Measurements from ENCODE around the gene TMBIM1. TPM values are rescaled to one million over a fixed set of nuclear protein-coding genes. Genes with fewer than 3 reads are reported as not detected.
A peak's percentile ranks its signal among the peaks of the same experiment; 100 is the strongest.

The TMBIM1 gene
- polyA plus RNA-seq, 1 experiment: 91.4 TPM

GRCh38 chr2:218286570-218287459 lies 5.5 kb downstream of the TMBIM1 start:
- POLR2A ChIA-PET: interaction anchor here (0.7 to 2.5 kb wide), 10 partner anchors 9 to 155 kb away, joined by 3 to 17 read pairs (median 6); partner anchors contain the start of genes AAMP, CATIP, CTDSP1 and PNKD
- H3K9me3 ChIP-seq (ENCODE audit: control insufficient read depth, insufficient read depth, low read length): no peaks in the 10 kb centered on the region
- peak; percentile 84 for DNase-seq (ENCODE audit: low read depth, low spot score)
- CTCF ChIA-PET: interaction anchor here (2.0 to 3.1 kb wide), 3 partner anchors 14 to 109 kb away, joined by 14 to 24 read pairs (median 16); no protein-coding TSS in a partner anchor
- H3K4me3 ChIP-seq (ENCODE audit: low read depth, low read length): peak overlapping the region; percentile 64
- peak overlapping the region; percentile 100 for H3K27ac ChIP-seq (ENCODE audit: low read depth, low read length)
- H3K27me3 ChIP-seq (ENCODE audit: control insufficient read depth, insufficient read depth, low read length): no peaks in the 10 kb centered on the region
- TF ChIP-seq CTCF (IDR thresholded peaks at IDR 0.05; ENCODE audit: low read depth, low read length): no peak

- no peaks in the 10 kb centered on the region for H3K9me3 ChIP-seq (ENCODE audit: control insufficient read depth, insufficient read depth, low read length)
- TF ChIP-seq CTCF (IDR thresholded peaks at IDR 0.05; ENCODE audit: low read depth, low read length): no peak
- POLR2A ChIA-PET: interaction anchor here (0.5 to 2.5 kb wide), 2 partner anchors 10 to 85 kb away, joined by 3 to 13 read pairs; no protein-coding TSS in a partner anchor
- CTCF ChIA-PET: interaction anchor here (2.0 to 4.7 kb wide), 4 partner anchors 10 to 110 kb away, joined by 9 to 35 read pairs (median 15); partner anchors contain the start of gene PNKD
- H3K4me3 ChIP-seq (ENCODE audit: low read depth, low read length): peak overlapping the region; percentile 64
- no peak for DNase-seq (ENCODE audit: low read depth, low spot score)
- H3K27ac ChIP-seq (ENCODE audit: low read depth, low read length): peak overlapping the region; percentile 100
- no peaks in the 10 kb centered on the region for H3K27me3 ChIP-seq (ENCODE audit: control insufficient read depth, insufficient read depth, low read length)
Observed at GRCh38 chr2:218285604-218286003, 6.7 kb downstream of the TMBIM1 start.

GRCh38 chr2:218284106-218284811 lies 8.0 kb downstream of the TMBIM1 start:
- H3K27me3 ChIP-seq (ENCODE audit: control insufficient read depth, insufficient read depth, low read length): no peaks in the 10 kb centered on the region
- DNase-seq (ENCODE audit: low read depth, low spot score): peak; percentile 39
- no peaks in the 10 kb centered on the region for H3K9me3 ChIP-seq (ENCODE audit: control insufficient read depth, insufficient read depth, low read length)
- H3K4me3 ChIP-seq (ENCODE audit: low read depth, low read length): no peak overlapping the region
- ChIA-PET CTCF (interaction anchor here (0.7 to 4.7 kb wide), 4 partner anchors 8 to 72 kb away, joined by 3 to 35 read pairs (median 7); partner anchors contain the start of genes CATIP and PNKD), POLR2A (interaction anchor here (0.9 to 1.0 kb wide), 2 partner anchors 11 to 114 kb away, joined by 3 to 4 read pairs; no protein-coding TSS in a partner anchor)
- H3K27ac ChIP-seq (ENCODE audit: low read depth, low read length): peak overlapping the region; percentile 47
- TF ChIP-seq CTCF (IDR thresholded peaks at IDR 0.05; ENCODE audit: low read depth, low read length): no peak

- Histone ChIP-seq H3K27me3 (ENCODE audit: control insufficient read depth, insufficient read depth, low read length) (no peaks in the 10 kb centered on the region), H3K9me3 (ENCODE audit: control insufficient read depth, insufficient read depth, low read length) (no peaks in the 10 kb centered on the region), H3K4me3 (ENCODE audit: low read depth, low read length) (no peak overlapping the region), H3K27ac (ENCODE audit: low read depth, low read length) (peak overlapping the region; percentile 77)
- no peak for DNase-seq (ENCODE audit: low read depth, low spot score)
- ChIA-PET POLR2A (interaction anchor here (0.9 kb wide), 1 partner anchor 12 kb away, joined by 3 read pairs; the partner anchor contains the start of genes AAMP and PNKD), CTCF (interaction anchor here (1.8 to 4.7 kb wide), 2 partner anchors 10 kb away, joined by 3 to 35 read pairs; partner anchors contain the start of gene PNKD)
- TF ChIP-seq CTCF (IDR thresholded peaks at IDR 0.05; ENCODE audit: low read depth, low read length): no peak
Observed at GRCh38 chr2:218282173-218282991, 9.9 kb downstream of the TMBIM1 start.
